Peyer's patch (tissue), 4 donors: ENCODE measurements around the gene TSPAN31.

Experiments used
- CTCF ChIP-seq, 6 experiments: fragments of 450-650 bp in 4 of 6; fragments of 200-600 bp in 2 of 6; sonication (generic) in 1 of 6; IDR thresholded peaks; one replicate each; pipeline ENCODE4 v1.5.1; 2017 to 2019; ENCODE audit warnings: antibody characterized with exemption in 6 of 6, mild to moderate bottlenecking in 3 of 6, moderate library complexity in 1 of 6
- POLR2A ChIP-seq, 2 donors: fragments of 450-650 bp; IDR thresholded peaks; one replicate each; pipeline ENCODE4 v1.5.1; 2017; ENCODE audit warnings: antibody characterized with exemption in 2 of 2, mild to moderate bottlenecking in 2 of 2, moderate library complexity in 2 of 2

- TF ChIP-seq CTCF (IDR thresholded peaks at IDR 0.05) (no peak), POLR2A (IDR thresholded peaks at IDR 0.05) (no peak)
Observed at GRCh38 chr12:57767876-57768275, 23.0 kb downstream of the TSPAN31 start.
